AG10803 (cell line): Measurements from ENCODE around the gene ADCY9.
"Not testable (repeated sequence)": the region's sequence is repeated elsewhere in the genome, so short reads cannot be mapped to it uniquely, and the experiment has no call there.

Source experiments
- DNase-seq: peaks from one replicate; pipeline ENCODE4 v3.0.0; 2010; ENCODE audit warnings: low read depth
- H3K4me3 ChIP-seq: 2 replicates; pipeline ENCODE4 v1.5.1; 2011; ENCODE audit warnings: mild to moderate bottlenecking, low read length, control low read depth
- TF ChIP-seq, protein P1 (sequence below): conservative IDR thresholded peaks from 2 replicates; pipeline ENCODE4 v1.5.1; 2011; ENCODE audit warnings: mild to moderate bottlenecking, low read length, control low read depth, inconsistent platforms

ADCY9 gene

DNA sequence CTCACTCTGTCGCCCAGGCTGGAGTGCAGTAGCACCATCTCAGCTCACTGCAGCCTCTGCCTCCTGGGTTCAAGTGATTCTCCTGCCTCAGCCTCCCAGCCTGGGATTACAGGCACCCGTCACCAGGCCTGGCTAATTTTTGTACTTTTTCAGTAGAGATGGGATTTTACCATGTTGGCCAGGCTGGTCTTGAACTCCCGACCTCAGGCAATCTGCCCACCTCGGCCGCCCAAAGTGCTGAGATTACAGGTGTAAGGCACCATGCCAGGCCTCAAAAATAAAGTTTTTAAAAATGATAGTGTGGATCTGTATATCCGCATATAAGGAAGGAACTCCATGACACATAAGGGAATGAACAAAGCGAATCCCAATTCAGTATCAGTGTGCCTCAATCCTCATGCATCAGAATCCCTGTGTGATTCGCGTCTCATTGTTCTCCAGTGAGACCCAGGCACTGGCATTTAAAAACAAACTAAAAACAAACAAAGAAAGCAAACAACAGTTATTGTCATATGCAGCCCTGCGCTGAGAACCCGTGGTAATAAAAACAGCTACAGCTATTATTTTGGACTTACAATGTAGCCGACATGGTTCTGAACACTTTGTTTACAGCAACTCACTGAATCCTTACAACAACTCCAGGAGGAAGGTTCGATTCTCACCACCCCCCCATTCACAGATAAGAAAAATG is 181.6 kb downstream of the ADCY9 start:
- TF ChIP-seq, protein P1, sequence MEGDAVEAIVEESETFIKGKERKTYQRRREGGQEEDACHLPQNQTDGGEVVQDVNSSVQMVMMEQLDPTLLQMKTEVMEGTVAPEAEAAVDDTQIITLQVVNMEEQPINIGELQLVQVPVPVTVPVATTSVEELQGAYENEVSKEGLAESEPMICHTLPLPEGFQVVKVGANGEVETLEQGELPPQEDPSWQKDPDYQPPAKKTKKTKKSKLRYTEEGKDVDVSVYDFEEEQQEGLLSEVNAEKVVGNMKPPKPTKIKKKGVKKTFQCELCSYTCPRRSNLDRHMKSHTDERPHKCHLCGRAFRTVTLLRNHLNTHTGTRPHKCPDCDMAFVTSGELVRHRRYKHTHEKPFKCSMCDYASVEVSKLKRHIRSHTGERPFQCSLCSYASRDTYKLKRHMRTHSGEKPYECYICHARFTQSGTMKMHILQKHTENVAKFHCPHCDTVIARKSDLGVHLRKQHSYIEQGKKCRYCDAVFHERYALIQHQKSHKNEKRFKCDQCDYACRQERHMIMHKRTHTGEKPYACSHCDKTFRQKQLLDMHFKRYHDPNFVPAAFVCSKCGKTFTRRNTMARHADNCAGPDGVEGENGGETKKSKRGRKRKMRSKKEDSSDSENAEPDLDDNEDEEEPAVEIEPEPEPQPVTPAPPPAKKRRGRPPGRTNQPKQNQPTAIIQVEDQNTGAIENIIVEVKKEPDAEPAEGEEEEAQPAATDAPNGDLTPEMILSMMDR: no peak
- H3K4me3 ChIP-seq: no peak overlapping the region
- no peak for DNase-seq

DNA sequence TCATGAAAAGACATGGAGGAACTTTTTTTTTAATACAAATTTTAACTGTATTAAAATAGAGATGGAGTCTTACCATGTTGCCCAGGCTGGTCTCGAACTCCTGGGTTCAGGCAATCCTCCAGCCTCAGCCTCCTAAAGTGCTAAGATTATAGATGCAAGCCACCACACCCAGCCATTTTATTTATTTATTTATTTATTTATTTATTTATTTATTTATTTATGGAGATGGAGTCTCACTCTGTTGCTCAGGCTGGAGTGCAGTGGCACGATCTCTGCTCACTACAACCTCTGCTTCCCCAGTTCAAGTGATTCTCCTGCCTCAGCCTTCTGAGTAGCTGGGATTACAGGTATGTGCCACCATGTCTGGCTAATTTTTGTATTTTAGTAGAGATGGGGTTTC is 189.1 kb downstream of the ADCY9 start:
- not testable (repeated sequence) for H3K4me3 ChIP-seq, DNase-seq

DNA sequence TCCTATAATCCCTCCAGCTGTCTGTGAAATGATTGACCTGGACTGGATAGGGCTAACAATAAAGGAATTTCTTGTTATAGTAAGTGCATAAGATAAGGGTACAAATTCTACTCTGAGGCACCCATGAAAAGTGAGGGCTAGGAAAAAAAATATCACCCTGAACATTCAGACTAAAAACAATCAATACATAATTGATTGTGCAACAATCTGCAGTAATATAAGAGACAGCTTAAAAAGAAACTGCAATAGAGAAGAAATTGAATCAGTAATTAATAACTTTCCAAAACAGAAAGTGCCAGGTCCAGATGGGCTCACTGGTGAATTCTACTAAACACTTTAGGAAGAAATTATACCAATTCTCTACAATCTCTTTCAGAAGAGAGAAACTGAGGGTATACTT is 191.5 kb downstream of the ADCY9 start:
- DNase-seq: no peak
- TF ChIP-seq, protein P1: no peak
- H3K4me3 ChIP-seq: no peak overlapping the region

DNA sequence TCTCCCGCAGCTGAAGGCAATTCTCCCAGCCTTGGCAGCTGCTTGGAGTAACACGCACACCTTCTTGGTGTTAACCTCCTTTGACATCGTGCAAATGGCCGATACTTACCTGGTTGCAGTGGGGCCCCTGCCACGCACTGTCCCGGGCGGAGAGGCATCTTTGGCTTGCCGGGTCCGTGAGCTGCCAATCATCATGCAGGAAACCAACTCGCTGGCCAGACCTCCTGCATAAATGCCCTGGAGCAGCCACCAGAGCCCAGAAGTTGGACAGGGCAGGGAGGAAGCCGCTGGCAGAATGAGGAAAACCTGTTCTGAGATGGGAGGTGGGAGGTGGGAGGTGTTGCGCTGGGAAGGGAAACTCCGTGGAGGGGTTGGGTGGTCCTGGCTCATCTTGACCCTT is 194.0 kb downstream of the ADCY9 start:
- H3K4me3 ChIP-seq: no peak overlapping the region
- TF ChIP-seq, protein P1: no peak
- DNase-seq: no peak

DNA sequence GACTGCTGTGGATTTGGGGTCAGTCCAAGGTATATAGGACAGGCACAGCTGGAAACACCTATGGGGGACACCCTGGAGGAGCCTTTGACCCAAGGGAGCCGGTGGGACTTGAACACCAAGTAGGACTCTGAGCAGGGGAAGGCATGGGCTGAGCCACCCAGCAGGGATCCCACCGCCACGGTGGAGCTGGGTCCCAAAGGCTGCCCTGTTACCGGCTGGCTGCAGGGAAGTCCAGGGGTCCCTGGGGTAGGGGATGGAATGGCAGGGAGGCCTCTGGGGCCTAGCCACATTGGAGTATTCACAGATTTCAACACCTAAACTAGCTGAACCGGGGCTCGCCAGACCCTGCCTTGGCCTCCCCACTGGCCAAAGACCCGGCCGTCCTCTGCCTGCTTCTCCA is 196.0 kb downstream of the ADCY9 start:
- no peak for DNase-seq
- TF ChIP-seq, protein P1: no peak
- no peak overlapping the region for H3K4me3 ChIP-seq

DNA sequence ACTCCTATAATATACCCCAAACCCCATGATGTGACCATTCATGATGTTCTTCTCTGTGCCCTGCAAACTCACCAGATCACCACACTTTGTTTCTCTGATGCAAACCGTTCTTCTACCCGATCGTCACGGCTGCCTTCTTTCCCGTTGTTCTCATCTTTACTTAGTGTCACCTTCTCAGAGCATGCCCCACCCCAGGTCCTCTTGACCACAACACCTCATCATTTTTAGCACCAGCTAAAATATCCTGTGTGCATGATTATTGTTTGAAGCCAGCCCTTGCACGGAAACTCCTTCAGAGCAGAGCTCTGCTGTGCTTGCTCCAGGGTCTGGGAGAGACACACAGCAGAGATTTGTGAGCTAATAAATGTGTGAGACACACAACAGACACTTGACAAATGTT is 196.8 kb downstream of the ADCY9 start:
- TF ChIP-seq, protein P1: no peak
- H3K4me3 ChIP-seq: no peak overlapping the region
- DNase-seq: no peak

DNA sequence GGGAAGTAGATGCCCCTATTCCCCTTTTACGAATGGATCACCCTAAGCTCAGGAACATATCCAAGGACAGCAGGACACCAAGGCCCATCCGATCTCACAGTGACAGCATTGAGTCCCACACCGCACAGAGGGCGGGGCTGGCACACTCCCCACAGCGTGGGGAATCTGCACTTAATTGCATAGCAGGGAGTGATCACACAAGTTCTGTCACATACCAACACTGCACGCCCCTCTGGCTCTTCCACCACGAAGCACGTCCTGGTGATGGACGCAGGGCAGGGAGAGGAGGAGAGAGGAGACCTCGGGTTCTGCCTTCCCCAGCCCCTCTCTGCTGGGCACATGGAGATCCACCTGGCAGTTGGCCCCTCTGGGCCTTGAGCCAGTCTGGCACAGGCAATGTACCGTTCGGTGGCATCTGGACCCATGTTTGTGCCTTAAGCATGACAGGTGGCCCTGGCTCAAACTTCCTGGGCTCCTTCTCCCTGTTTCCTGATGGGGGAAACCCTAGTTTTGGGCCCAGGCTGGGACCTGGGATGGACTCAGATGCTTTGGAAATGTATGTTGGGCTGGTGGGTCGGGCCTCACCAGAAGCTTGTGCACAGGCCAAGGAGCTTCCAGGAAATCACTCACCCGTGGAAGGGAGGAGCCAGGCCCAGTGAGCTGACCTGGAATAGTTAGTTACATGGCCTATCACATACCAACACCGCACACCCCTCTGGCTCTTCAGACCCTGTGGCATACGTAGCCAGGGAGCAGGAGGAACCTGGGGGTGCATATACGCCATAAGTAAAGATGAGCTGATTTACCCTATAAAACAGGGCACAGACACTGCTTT is 200.6 kb downstream of the ADCY9 start:
- TF ChIP-seq, protein P1: no peak
- no peak for DNase-seq
- H3K4me3 ChIP-seq: no peak overlapping the region
